OCI-LY7 (cell line): ENCODE measurements around the gene KRTAP4-12.

ENCODE experiments used
- CTCF ChIP-seq: fragments of 200-600 bp; sonication (generic); conservative IDR thresholded peaks from 2 replicates; pipeline ENCODE4 v1.5.1; 2014; ENCODE audit warnings: mild to moderate bottlenecking, antibody characterized with exemption, low read length, moderate library complexity, mixed read lengths
- EZH2phosphoT487 ChIP-seq: fragments of 200-600 bp; sonication (generic); IDR thresholded peaks from 2 replicates; pipeline ENCODE4 v1.6.1; 2018; ENCODE audit warnings: low read depth, borderline replicate concordance, mild to moderate bottlenecking, mixed run types, antibody characterized with exemption, low read length, moderate library complexity, mixed read lengths

GRCh38 chr17:41133880-41134735 is 10.1 kb upstream of the KRTAP4-12 start:
- no peak for TF ChIP-seq CTCF
- TF ChIP-seq EZH2phosphoT487, result no peak
